IMR-90 (cell line): ENCODE data around the gene SKP2. TPM values are rescaled to one million over a fixed set of nuclear protein-coding genes. Genes with fewer than 3 reads are reported as not detected.

Source experiments
- ATAC-seq: fragments of 200-7000 bp; cut with Tn5 transposase; 2 replicates; pipeline ENCODE4 v1.9.1; 2020; ENCODE audit warnings: low read depth, mild to moderate bottlenecking, moderate library complexity
- BruUV-seq: library from RNA; stranded (reverse); fragments of 400-500 nt; replicated peaks from 2 replicates; lab custom pipeline; 2021; lab: Mats Ljungman, UMichigan
- CTCF ChIA-PET: fragments of 300-600 bp; formaldehyde crosslinking; extraction: SDS; loops from one replicate; lab custom pipeline; 2021; ENCODE audit warnings: antibody characterized with exemption; lab: Yijun Ruan, JAX
- POLR2A ChIA-PET: fragments of 300-600 bp; sonication (Branson Sonifier 250); formaldehyde crosslinking; loops from one replicate; lab custom pipeline; 2022; ENCODE audit warnings: antibody characterized with exemption; ENCODE audit not compliant: unreplicated experiment; lab: Charles Lee
- DNase-seq: peaks from one replicate; pipeline ENCODE4 v3.0.0; 2013
- H2AFZ ChIP-seq: replicated peaks from 2 replicates; pipeline ENCODE3; 2013; ENCODE audit warnings: low read length, mild to moderate bottlenecking; ENCODE audit not compliant: poor library complexity
- H2AK5ac ChIP-seq: 2 replicates; pipeline ENCODE4 v1.6.1; 2013; ENCODE audit warnings: low read depth, low read length, inconsistent platforms
- H2AK9ac ChIP-seq: replicated peaks from 2 replicates; pipeline ENCODE3; 2013; ENCODE audit warnings: mild to moderate bottlenecking, low read depth, low read length, moderate library complexity; ENCODE audit not compliant: poor library complexity
- H2BK120ac ChIP-seq: 2 replicates; pipeline ENCODE4 v1.6.1; 2013; ENCODE audit warnings: low read depth, low read length, inconsistent platforms
- H2BK15ac ChIP-seq: 3 replicates; pipeline ENCODE4 v1.6.1; 2013; ENCODE audit warnings: low read depth, low read length, inconsistent platforms
- H2BK20ac ChIP-seq: 2 replicates; pipeline ENCODE4 v1.6.1; 2013; ENCODE audit warnings: low read depth, mild to moderate bottlenecking, inconsistent platforms, low read length, moderate library complexity
- H2BK5ac ChIP-seq: 2 replicates; pipeline ENCODE4 v1.6.1; 2013; ENCODE audit warnings: mild to moderate bottlenecking, low read depth, low read length, inconsistent platforms; ENCODE audit not compliant: poor library complexity, severe bottlenecking
- H3K14ac ChIP-seq: replicated peaks from 2 replicates; pipeline ENCODE4 v1.6.1; 2013; ENCODE audit warnings: low read depth, low read length, inconsistent platforms
- H3K18ac ChIP-seq: 2 replicates; pipeline ENCODE4 v1.6.1; 2013; ENCODE audit warnings: low read depth, low read length, control low read depth
- H3K23ac ChIP-seq: 2 replicates; pipeline ENCODE4 v1.6.1; 2013; ENCODE audit warnings: low read depth, low read length, inconsistent platforms
- H3K27ac ChIP-seq: 2 replicates; pipeline ENCODE4 v1.5.1; 2013; ENCODE audit warnings: mild to moderate bottlenecking, control low read depth, low read length; ENCODE audit not compliant: insufficient read depth
- H3K27me3 ChIP-seq: 2 replicates; pipeline ENCODE4 v1.6.1; 2013; ENCODE audit warnings: low read length; ENCODE audit not compliant: control insufficient read depth, insufficient read depth
- H3K36me3 ChIP-seq: 2 replicates; pipeline ENCODE4 v1.6.1; 2013; ENCODE audit warnings: low read length, mixed read lengths; ENCODE audit not compliant: control insufficient read depth, insufficient read depth
- H3K4ac ChIP-seq: 2 replicates; pipeline ENCODE4 v1.6.1; 2013; ENCODE audit warnings: low read depth, low read length, inconsistent platforms
- H3K4me1 ChIP-seq: 2 replicates; pipeline ENCODE4 v1.6.1; 2013; ENCODE audit warnings: low read length, mixed read lengths; ENCODE audit not compliant: control insufficient read depth, insufficient read depth
- H3K4me2 ChIP-seq: 2 replicates; pipeline ENCODE4 v1.6.1; 2013; ENCODE audit warnings: low read depth, mild to moderate bottlenecking, control low read depth, low read length, moderate library complexity
- H3K4me3 ChIP-seq: 2 replicates; pipeline ENCODE4 v1.5.1; 2013; ENCODE audit warnings: low read depth, mild to moderate bottlenecking, control low read depth, low read length, moderate library complexity; ENCODE audit not compliant: insufficient read depth
- H3K56ac ChIP-seq: 2 replicates; pipeline ENCODE4 v1.6.1; 2013; ENCODE audit warnings: low read length, inconsistent platforms; ENCODE audit not compliant: insufficient read depth; ENCODE audit errors: extremely low read depth
- H3K79me1 ChIP-seq, 2 experiments: 2 replicates each; pipeline ENCODE4 v1.6.1; 2013; ENCODE audit warnings: low read length in 2 of 2, inconsistent platforms in 1 of 2, low read depth in 1 of 2
- H3K9ac ChIP-seq: 2 replicates; pipeline ENCODE4 v1.6.1; 2013; ENCODE audit warnings: low read depth, low read length, control low read depth
- H3K9me1 ChIP-seq: 2 replicates; pipeline ENCODE4 v1.6.1; 2013; ENCODE audit warnings: low read length, inconsistent platforms; ENCODE audit not compliant: insufficient read depth
- H3K9me3 ChIP-seq: 2 replicates; pipeline ENCODE4 v1.6.1; 2013; ENCODE audit warnings: low read length; ENCODE audit not compliant: control insufficient read depth, insufficient read depth
- H4K20me1 ChIP-seq: 2 replicates; pipeline ENCODE4 v1.6.1; 2013; ENCODE audit warnings: low read length, inconsistent platforms; ENCODE audit not compliant: insufficient read depth
- H4K5ac ChIP-seq: 2 replicates; pipeline ENCODE4 v1.6.1; 2013; ENCODE audit warnings: mild to moderate bottlenecking, low read depth, low read length, control low read depth
- H4K8ac ChIP-seq, 2 experiments: 2 replicates each; pipeline ENCODE4 v1.6.1; 2013; ENCODE audit warnings: low read depth in 2 of 2, low read length in 2 of 2, control low read depth in 1 of 2, inconsistent platforms in 1 of 2
- H4K91ac ChIP-seq: 2 replicates; pipeline ENCODE4 v1.6.1; 2013; ENCODE audit warnings: low read depth, low read length, inconsistent platforms; ENCODE audit not compliant: insufficient read depth
- BHLHE40 ChIP-seq: fragments of 150-350 bp; IDR thresholded peaks from 2 replicates; pipeline ENCODE4 v1.6.1; 2016; ENCODE audit warnings: mild to moderate bottlenecking, low read depth, low read length
- CEBPB ChIP-seq: IDR thresholded peaks from 2 replicates; pipeline ENCODE4 v1.6.1; 2012; ENCODE audit warnings: low read depth, low read length, improper control_type of control experiment
- CHD1 ChIP-seq: IDR thresholded peaks from 2 replicates; pipeline ENCODE4 v1.6.1; 2012; ENCODE audit warnings: low read depth, low read length, improper control_type of control experiment
- CTCF ChIP-seq: conservative IDR thresholded peaks from 2 replicates; pipeline ENCODE4 v1.5.1; 2012; ENCODE audit warnings: mild to moderate bottlenecking, low read depth, low read length, improper control_type of control experiment
- FOS ChIP-seq: fragments of 150-350 bp; IDR thresholded peaks from 2 replicates; pipeline ENCODE4 v1.6.1; 2016; ENCODE audit warnings: low read depth, low read length
- MAFK ChIP-seq: IDR thresholded peaks from 2 replicates; pipeline ENCODE4 v1.6.1; 2012; ENCODE audit warnings: low read depth, low read length, improper control_type of control experiment
- MAZ ChIP-seq: IDR thresholded peaks from 2 replicates; pipeline ENCODE4 v1.6.1; 2012; ENCODE audit warnings: low read depth, mild to moderate bottlenecking, low read length, improper control_type of control experiment, moderate library complexity, borderline replicate concordance
- MXI1 ChIP-seq: IDR thresholded peaks from 2 replicates; pipeline ENCODE4 v1.6.1; 2012; ENCODE audit warnings: low read depth, mild to moderate bottlenecking, low read length, moderate library complexity, borderline replicate concordance
- NFE2L2 ChIP-seq: fragments of 150-350 bp; IDR thresholded peaks from 2 replicates; pipeline ENCODE4 v1.6.1; 2016; ENCODE audit warnings: low read depth, mild to moderate bottlenecking, low read length
- POLR2A ChIP-seq: IDR thresholded peaks from 2 replicates; pipeline ENCODE4 v1.6.1; 2012; ENCODE audit warnings: mild to moderate bottlenecking, low read depth, low read length
- RAD21 ChIP-seq: IDR thresholded peaks from 2 replicates; pipeline ENCODE4 v1.6.1; 2012; ENCODE audit warnings: low read length, improper control_type of control experiment
- RCOR1 ChIP-seq: IDR thresholded peaks from 2 replicates; pipeline ENCODE4 v1.6.1; 2012; ENCODE audit warnings: mild to moderate bottlenecking, low read length, improper control_type of control experiment; ENCODE audit not compliant: insufficient replicate concordance
- RFX5 ChIP-seq: IDR thresholded peaks from 2 replicates; pipeline ENCODE4 v1.8.0; 2012; ENCODE audit warnings: low read depth, mild to moderate bottlenecking, low read length, moderate library complexity
- SMC3 ChIP-seq: fragments of 150-350 bp; IDR thresholded peaks from 2 replicates; pipeline ENCODE4 v1.6.1; 2016; ENCODE audit warnings: low read depth, mild to moderate bottlenecking, antibody characterized with exemption, low read length, moderate library complexity
- WGBS, 2 experiments: methylation state at CpG; one replicate each; pipeline versions ENCODE4 v1.1.5 to v1.1.7; 2013; ENCODE audit warnings: missing lambda C conversion rate in 2 of 2; ENCODE audit not compliant: insufficient read length in 1 of 2; ENCODE audit errors: extremely low coverage in 2 of 2; 5-methylcytosine and 5-hydroxymethylcytosine counted together
- dilution Hi-C: fragments of 300-500 bp; cut with HindIII; formaldehyde crosslinking; loops from one replicate; pipeline ENCODE4 v1.14.3; 2018; ENCODE audit warnings: low sequenced_read_pairs; ENCODE audit not compliant: unreplicated experiment
- in situ Hi-C: fragments of 300-500 bp; cut with MboI; formaldehyde crosslinking; loops from 3 replicates; pipeline ENCODE4 v1.14.3; 2019; ENCODE audit warnings: low sequenced_read_pairs, inconsistent platforms, mixed read lengths
- intact Hi-C: fragments of 100-400 bp; cut with micrococcal nuclease; formaldehyde crosslinking; loops from 2 replicates; pipeline ENCODE4 v1.10.0; 2022
- polyA plus RNA-seq, 3 experiments: library from polyadenylated mRNA; depleted of rRNA; stranded (reverse); fragments of >200 nt; gene quantifications; 2 replicates each; pipeline ENCODE4 v1.2.3, GENCODE V29; 2012; ENCODE audit warnings: low replicate concordance in 1 of 3
- total RNA-seq: library from RNA; depleted of rRNA; stranded (reverse); fragments of >200 nt; gene quantifications from 2 replicates; pipeline ENCODE4 v1.2.3, GENCODE V29; 2012
- TF ChIP-seq, protein P1 (sequence below): fragments of 150-350 bp; IDR thresholded peaks from 2 replicates; pipeline ENCODE4 v1.6.1; 2016; ENCODE audit warnings: low read depth, mild to moderate bottlenecking, low read length, moderate library complexity, borderline replicate concordance
- TF ChIP-seq, protein P2 (sequence below): fragments of 150-350 bp; IDR thresholded peaks from 2 replicates; pipeline ENCODE4 v1.6.1; 2017; ENCODE audit warnings: mild to moderate bottlenecking, antibody characterized with exemption, low read length, low read depth

Gene SKP2
- total and polyA plus RNA-seq, 2 of the 4 experiments (the other 2 are of a cell fraction): 23.3 to 92.1 TPM

- no peak overlapping the region for H2AK9ac ChIP-seq
- no peak overlapping the region for H3K4me3 ChIP-seq
- no peaks in the 10 kb centered on the region for H3K9me1 ChIP-seq
- no peak overlapping the region for H2BK120ac ChIP-seq
- in situ Hi-C loops (no loop called here), intact Hi-C loops (no loop called here), dilution Hi-C loops (no loop called here)
- H3K79me1 ChIP-seq: no peaks in the 10 kb centered on the region
- no peak overlapping the region for H3K14ac ChIP-seq
- no peak overlapping the region for H2AK5ac ChIP-seq
- no peak for ATAC-seq
- H3K9ac ChIP-seq: no peak overlapping the region
- H3K4me1 ChIP-seq: no peaks in the 10 kb centered on the region
- TF ChIP-seq, protein P1, sequence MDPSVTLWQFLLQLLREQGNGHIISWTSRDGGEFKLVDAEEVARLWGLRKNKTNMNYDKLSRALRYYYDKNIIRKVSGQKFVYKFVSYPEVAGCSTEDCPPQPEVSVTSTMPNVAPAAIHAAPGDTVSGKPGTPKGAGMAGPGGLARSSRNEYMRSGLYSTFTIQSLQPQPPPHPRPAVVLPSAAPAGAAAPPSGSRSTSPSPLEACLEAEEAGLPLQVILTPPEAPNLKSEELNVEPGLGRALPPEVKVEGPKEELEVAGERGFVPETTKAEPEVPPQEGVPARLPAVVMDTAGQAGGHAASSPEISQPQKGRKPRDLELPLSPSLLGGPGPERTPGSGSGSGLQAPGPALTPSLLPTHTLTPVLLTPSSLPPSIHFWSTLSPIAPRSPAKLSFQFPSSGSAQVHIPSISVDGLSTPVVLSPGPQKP: no peak
- TF ChIP-seq NFE2L2: no peak
- TF ChIP-seq RCOR1: no peak
- no peak for TF ChIP-seq CTCF
- TF ChIP-seq MAZ: no peak
- no peak for TF ChIP-seq BHLHE40
- no peak for TF ChIP-seq POLR2A
- TF ChIP-seq, protein P2, sequence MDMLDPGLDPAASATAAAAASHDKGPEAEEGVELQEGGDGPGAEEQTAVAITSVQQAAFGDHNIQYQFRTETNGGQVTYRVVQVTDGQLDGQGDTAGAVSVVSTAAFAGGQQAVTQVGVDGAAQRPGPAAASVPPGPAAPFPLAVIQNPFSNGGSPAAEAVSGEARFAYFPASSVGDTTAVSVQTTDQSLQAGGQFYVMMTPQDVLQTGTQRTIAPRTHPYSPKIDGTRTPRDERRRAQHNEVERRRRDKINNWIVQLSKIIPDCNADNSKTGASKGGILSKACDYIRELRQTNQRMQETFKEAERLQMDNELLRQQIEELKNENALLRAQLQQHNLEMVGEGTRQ: no peak
- TF ChIP-seq FOS: no peak
- TF ChIP-seq CEBPB: no peak
- no peak for TF ChIP-seq MXI1
- no peak for TF ChIP-seq SMC3
- TF ChIP-seq RAD21: no peak
- no peak for TF ChIP-seq CHD1
- TF ChIP-seq MAFK: no peak
- no peak for TF ChIP-seq RFX5
- no peak overlapping the region for H2BK20ac ChIP-seq
- H2AFZ ChIP-seq: no peak overlapping the region
- no peak overlapping the region for H2BK15ac ChIP-seq
- H2BK5ac ChIP-seq: no peak overlapping the region
- H3K27ac ChIP-seq: no peak overlapping the region
- no peak overlapping the region for H4K8ac ChIP-seq
- ChIA-PET POLR2A (no interaction called here), CTCF (interaction anchor here (0.5 kb wide), 1 partner anchor 586 kb away, joined by 4 read pairs; no protein-coding TSS in a partner anchor)
- H4K5ac ChIP-seq: no peak overlapping the region
- no peak for DNase-seq
- no peaks in the 10 kb centered on the region for H3K27me3 ChIP-seq
- H3K23ac ChIP-seq: no peak overlapping the region
- whole genome bisulfite sequencing, 2 experiments: no CpG with 5 or more reads among the region's 2 CpGs
- H3K56ac ChIP-seq: no peak overlapping the region
- no peak overlapping the region for H3K18ac ChIP-seq
- BruUV-seq: no TSS peak
- H3K36me3 ChIP-seq: peaks cover 7% of the 10 kb centered on the region
- H3K4me2 ChIP-seq: no peak overlapping the region
- H4K91ac ChIP-seq: no peak overlapping the region
- no peaks in the 10 kb centered on the region for H3K9me3 ChIP-seq
- no peak overlapping the region for H3K4ac ChIP-seq
- no peaks in the 10 kb centered on the region for H4K20me1 ChIP-seq
Observed at GRCh38 chr5:36181774-36182173, 29.9 kb downstream of the SKP2 start.
